ENCODE results near the gene RTL1. TPM values are rescaled to one million over a fixed set of nuclear protein-coding genes. Genes with fewer than 3 reads are reported as not detected.

The RTL1 gene
- total RNA-seq, 3 donors from 2014 or later: not detected

- no peaks in the 10 kb centered on the region for H3K36me3 ChIP-seq
- peaks cover 0 to 5% of the 10 kb centered on the region in 2 donors for H3K27me3 ChIP-seq
- intact Hi-C loops (cut with DNase I; ENCODE audit: low total_unique reads): no loop called here
- no peak for TF ChIP-seq POLR2A (IDR thresholded peaks at IDR 0.05)
- TF ChIP-seq POLR2AphosphoS5 (IDR thresholded peaks at IDR 0.05): no peak
- no peak for TF ChIP-seq CTCF (IDR thresholded peaks at IDR 0.05)
- no peaks in the 10 kb centered on the region for H3K4me1 ChIP-seq
- peak in 1 of 2 donors; percentile 14 for DNase-seq (ENCODE audit: low spot score in 2 of 2)
- no peak overlapping the region for H3K4me3 ChIP-seq
- H3K27ac ChIP-seq: no peak overlapping the region
- no peaks in the 10 kb centered on the region for H3K9me3 ChIP-seq
Measured at GRCh38 chr14:100892496-100893227, 10.9 kb downstream of the RTL1 start.

DNA sequence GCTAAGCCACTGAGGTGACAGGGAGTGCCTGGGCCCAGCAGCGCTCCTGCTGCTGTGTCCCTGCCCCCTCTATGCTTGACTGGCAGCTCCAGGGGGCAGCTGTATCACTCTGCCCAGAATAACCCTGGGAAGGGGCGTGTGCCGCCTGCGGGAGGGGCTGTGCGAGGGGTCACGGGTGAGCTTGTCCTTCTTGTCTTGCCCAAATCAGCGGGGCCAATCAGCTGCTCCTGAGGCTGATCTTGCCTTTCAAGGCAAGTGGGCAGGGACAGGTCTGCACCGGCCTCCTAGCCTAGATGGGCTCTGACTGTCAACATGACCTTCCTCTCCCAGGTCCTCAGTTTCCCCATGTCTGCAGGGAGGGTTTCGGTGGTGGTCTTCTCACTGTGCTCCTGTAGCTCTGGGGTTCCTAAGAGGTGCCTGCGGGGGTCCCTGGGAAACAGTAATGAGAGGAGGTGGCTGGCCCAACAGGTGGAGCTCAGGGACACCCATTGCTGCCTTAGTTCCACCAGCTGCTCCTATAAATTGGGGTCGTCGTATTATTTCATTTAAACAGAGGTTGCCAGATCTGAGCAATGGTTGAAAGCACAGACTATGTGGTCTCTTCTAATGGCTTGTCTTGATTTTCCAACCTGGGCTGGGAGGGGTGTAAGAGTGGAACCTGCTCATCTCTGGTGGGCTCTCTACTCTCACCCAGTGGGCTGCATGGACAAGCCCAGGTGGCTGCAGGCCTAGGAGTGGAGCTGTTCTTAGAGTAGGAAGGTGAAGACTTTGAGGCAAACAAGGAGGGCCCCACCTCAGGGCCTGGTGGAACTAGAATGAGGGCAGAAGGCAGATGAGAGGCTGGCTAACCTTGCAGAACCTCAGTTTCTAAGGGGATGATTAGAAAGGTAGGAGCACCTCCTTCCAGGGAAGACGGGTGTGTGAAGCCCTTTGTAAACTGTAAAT lies 11.7 kb downstream of the RTL1 start:
- Histone ChIP-seq H3K9me3 (no peaks in the 10 kb centered on the region), H3K4me1 (no peaks in the 10 kb centered on the region), H3K36me3 (no peaks in the 10 kb centered on the region), H3K4me3 (no peak overlapping the region), H3K27me3 (peaks cover 0 to 5% of the 10 kb centered on the region in 2 donors), H3K27ac (no peak overlapping the region)
- TF ChIP-seq CTCF (IDR thresholded peaks at IDR 0.05) (no peak), POLR2AphosphoS5 (IDR thresholded peaks at IDR 0.05) (no peak), POLR2A (IDR thresholded peaks at IDR 0.05) (no peak)
- peak in 1 of 2 donors; percentile 31 for DNase-seq (ENCODE audit: low spot score in 2 of 2)
- intact Hi-C loops (cut with DNase I; ENCODE audit: low total_unique reads): no loop called here

DNA sequence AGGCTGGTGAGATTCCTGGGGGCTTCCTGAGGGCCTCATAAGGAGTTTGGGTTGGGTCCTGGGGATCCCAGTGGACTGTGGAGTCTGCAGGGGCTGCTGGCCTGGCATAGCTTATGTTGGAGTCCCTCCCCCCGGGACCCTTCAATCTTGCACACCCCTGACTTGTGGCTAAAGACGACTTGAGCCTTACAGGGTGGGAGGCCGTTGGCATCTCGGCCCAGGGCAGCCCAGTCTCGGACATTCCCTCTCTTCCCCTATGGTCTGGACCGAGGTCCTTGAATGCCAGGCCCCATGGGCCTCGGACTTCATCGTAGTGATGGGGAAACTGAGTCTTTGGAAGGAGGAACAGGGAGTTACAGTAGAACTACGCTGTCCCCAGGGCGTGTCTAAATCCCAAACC lies 12.5 kb downstream of the RTL1 start:
- DNase-seq (ENCODE audit: low spot score in 2 of 2): no peak
- intact Hi-C loops (cut with DNase I; ENCODE audit: low total_unique reads): no loop called here
- Histone ChIP-seq H3K27ac (no peak overlapping the region), H3K9me3 (no peaks in the 10 kb centered on the region), H3K4me3 (no peak overlapping the region), H3K27me3 (no peaks in the 10 kb centered on the region), H3K4me1 (no peaks in the 10 kb centered on the region), H3K36me3 (no peaks in the 10 kb centered on the region)
- TF ChIP-seq POLR2AphosphoS5 (IDR thresholded peaks at IDR 0.05): no peak

- intact Hi-C loops (cut with DNase I; ENCODE audit: low total_unique reads): no loop called here
- Histone ChIP-seq H3K36me3 (no peaks in the 10 kb centered on the region), H3K4me3 (no peak overlapping the region), H3K27me3 (no peaks in the 10 kb centered on the region), H3K9me3 (no peaks in the 10 kb centered on the region), H3K4me1 (no peaks in the 10 kb centered on the region), H3K27ac (no peak overlapping the region)
- DNase-seq (ENCODE audit: low spot score in 2 of 2): peak in 1 of 2 donors; percentile 22
- TF ChIP-seq POLR2A (IDR thresholded peaks at IDR 0.05) (no peak), CTCF (IDR thresholded peaks at IDR 0.05) (no peak)
Measured at GRCh38 chr14:100890061-100890850, 13.3 kb downstream of the RTL1 start.

GRCh38 chr14:100889641-100890040 lies 13.9 kb downstream of the RTL1 start:
- H3K27ac ChIP-seq: no peak overlapping the region
- intact Hi-C loops (cut with DNase I; ENCODE audit: low total_unique reads): no loop called here
- DNase-seq (ENCODE audit: low spot score in 2 of 2): no peak
- no peaks in the 10 kb centered on the region for H3K4me1 ChIP-seq
- H3K36me3 ChIP-seq: no peaks in the 10 kb centered on the region
- H3K9me3 ChIP-seq: no peaks in the 10 kb centered on the region
- no peaks in the 10 kb centered on the region for H3K27me3 ChIP-seq
- no peak overlapping the region for H3K4me3 ChIP-seq
- TF ChIP-seq CTCF (IDR thresholded peaks at IDR 0.05) (no peak), POLR2AphosphoS5 (IDR thresholded peaks at IDR 0.05) (no peak), POLR2A (IDR thresholded peaks at IDR 0.05) (no peak)

Measured in breast epithelium (tissue), 4 donors.